Body of pancreas (tissue), 4 donors: ENCODE measurements around the gene PBX1.

Experiments
- CTCF ChIP-seq, 7 experiments: fragments of 450-650 bp in 4 of 7; fragments of 200-600 bp in 3 of 7; sonication (generic) in 3 of 7; IDR thresholded peaks; one replicate each; pipeline ENCODE4 v1.5.1; 2016 to 2019; ENCODE audit warnings: antibody characterized with exemption in 7 of 7
- POLR2A ChIP-seq, 3 donors: fragments of 450-650 bp; IDR thresholded peaks; one replicate each; pipeline ENCODE4 v1.6.1; 2016; ENCODE audit warnings: antibody characterized with exemption in 3 of 3, mild to moderate bottlenecking in 2 of 3

GRCh38 chr1:164586591-164586990 lies 27.6 kb downstream of the PBX1 start:
- TF ChIP-seq CTCF (IDR thresholded peaks at IDR 0.05) (no peak), POLR2A (IDR thresholded peaks at IDR 0.05) (no peak)
